Sigmoid colon (tissue), 6 donors: ENCODE results near the gene SMIM45.

Source experiments
- DNase-seq: peaks from one replicate; pipeline ENCODE4 v3.0.0-alpha.2; 2019
- H3K27ac ChIP-seq, 4 donors: fragments of 200-600 bp; sonication (generic); one replicate each; pipeline ENCODE4 v1.5.1; 2016 to 2019; ENCODE audit warnings: mild to moderate bottlenecking in 1 of 4
- H3K27me3 ChIP-seq, 3 donors: fragments of 200-600 bp; sonication (generic); one replicate each; pipeline ENCODE4 v1.5.1; 2019; ENCODE audit warnings: mild to moderate bottlenecking in 1 of 3
- H3K36me3 ChIP-seq, 4 donors: fragments of 200-600 bp; sonication (generic); one replicate each; pipeline ENCODE4 v1.5.1; 2016 to 2019
- H3K4me1 ChIP-seq, 4 donors: fragments of 200-600 bp; sonication (generic); one replicate each; pipeline ENCODE4 v1.5.1; 2017 to 2019
- H3K4me3 ChIP-seq, 4 donors: fragments of 200-600 bp; sonication (generic); one replicate each; pipeline ENCODE4 v1.5.1; 2017 to 2019; ENCODE audit warnings: mild to moderate bottlenecking in 2 of 4, moderate library complexity in 1 of 4
- H3K9me3 ChIP-seq, 4 donors: fragments of 200-600 bp in 3 of 4; sonication (generic) in 3 of 4; one replicate each; pipeline versions ENCODE4 v1.5.1 to v1.6.1; 2013 to 2019
- EP300 ChIP-seq, 4 donors: sonication (generic); formaldehyde crosslinking; IDR thresholded peaks; one replicate each; pipeline ENCODE4 v1.6.1; 2017; ENCODE audit warnings: antibody characterized with exemption in 4 of 4
- POLR2A ChIP-seq, 2 donors: fragments of 450-650 bp; IDR thresholded peaks; one replicate each; pipeline ENCODE4 v1.6.1; 2016; ENCODE audit warnings: antibody characterized with exemption in 2 of 2, mild to moderate bottlenecking in 2 of 2, moderate library complexity in 2 of 2
- POLR2AphosphoS5 ChIP-seq, 4 donors: sonication (generic); formaldehyde crosslinking; IDR thresholded peaks; one replicate each; pipeline ENCODE4 v1.6.1; 2017; ENCODE audit warnings: antibody characterized with exemption in 4 of 4
- WGBS, 2 donors: extraction: QIAGEN DNeasy Blood & Tissue Kit; methylation state at CpG; one replicate each; pipeline ENCODE4 v1.1.7; 2013; 5-methylcytosine and 5-hydroxymethylcytosine counted together
- intact Hi-C: fragments of 100-400 bp; cut with DNase I; formaldehyde crosslinking; loops from one replicate; pipeline ENCODE4 v1.15.1; 2023
- TF ChIP-seq, protein P1 (sequence below), 4 experiments: fragments of 450-650 bp in 3 of 4; fragments of 200-600 bp in 1 of 4; IDR thresholded peaks; one replicate each; pipeline ENCODE4 v1.5.1; 2016 to 2019; ENCODE audit warnings: antibody characterized with exemption in 4 of 4, mild to moderate bottlenecking in 3 of 4, moderate library complexity in 2 of 4
- donor health status: healthy with polysubstance abuse.
- donor health status: healthy.

Gene SMIM45

DNA sequence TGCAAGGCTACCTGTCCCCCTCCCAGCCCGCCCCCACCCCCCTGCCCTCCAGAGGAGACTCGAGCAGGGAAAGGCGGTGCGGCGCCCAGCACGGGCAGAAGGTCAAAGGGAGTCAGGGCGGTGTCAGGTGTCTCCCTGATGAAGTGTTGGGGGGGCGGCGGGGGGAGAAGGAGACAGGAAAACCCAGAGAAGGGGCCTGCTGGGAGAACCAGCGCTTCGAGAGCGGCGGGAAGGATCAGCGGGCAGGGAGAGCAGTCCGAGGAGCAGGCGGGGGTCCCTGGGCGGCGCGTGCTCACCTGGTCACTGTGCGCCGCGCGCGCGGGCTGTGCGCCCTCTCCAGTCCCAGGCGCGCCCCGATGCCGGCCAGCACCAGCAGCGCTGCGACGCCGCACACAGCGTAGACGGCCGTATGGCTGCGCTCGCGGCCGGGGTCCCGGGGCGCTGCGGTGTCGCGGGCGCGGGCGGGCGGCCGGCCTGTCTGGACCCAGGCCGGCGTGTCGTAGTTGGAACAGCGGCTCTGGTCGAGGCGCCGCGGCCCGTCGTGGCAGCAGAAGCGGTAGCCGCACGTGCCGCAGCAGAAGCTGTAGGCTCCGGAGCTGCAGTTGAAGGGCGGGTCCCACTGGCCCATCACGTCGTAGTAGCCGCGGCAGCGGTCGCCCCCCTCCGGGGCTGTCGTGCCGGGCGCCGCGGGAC lies 38.0 kb upstream of the SMIM45 start:
- intact Hi-C loops, result no loop called here
- WGBS, 2 donors, result 3 to 4% methylated on average over 79 of the region's 79 CpGs
- no peak overlapping the region for H3K4me3 ChIP-seq
- no peak for DNase-seq
- TF ChIP-seq EP300 (IDR thresholded peaks at IDR 0.05), result no peak
- TF ChIP-seq POLR2A (IDR thresholded peaks at IDR 0.05), result no peak
- TF ChIP-seq, protein P1, sequence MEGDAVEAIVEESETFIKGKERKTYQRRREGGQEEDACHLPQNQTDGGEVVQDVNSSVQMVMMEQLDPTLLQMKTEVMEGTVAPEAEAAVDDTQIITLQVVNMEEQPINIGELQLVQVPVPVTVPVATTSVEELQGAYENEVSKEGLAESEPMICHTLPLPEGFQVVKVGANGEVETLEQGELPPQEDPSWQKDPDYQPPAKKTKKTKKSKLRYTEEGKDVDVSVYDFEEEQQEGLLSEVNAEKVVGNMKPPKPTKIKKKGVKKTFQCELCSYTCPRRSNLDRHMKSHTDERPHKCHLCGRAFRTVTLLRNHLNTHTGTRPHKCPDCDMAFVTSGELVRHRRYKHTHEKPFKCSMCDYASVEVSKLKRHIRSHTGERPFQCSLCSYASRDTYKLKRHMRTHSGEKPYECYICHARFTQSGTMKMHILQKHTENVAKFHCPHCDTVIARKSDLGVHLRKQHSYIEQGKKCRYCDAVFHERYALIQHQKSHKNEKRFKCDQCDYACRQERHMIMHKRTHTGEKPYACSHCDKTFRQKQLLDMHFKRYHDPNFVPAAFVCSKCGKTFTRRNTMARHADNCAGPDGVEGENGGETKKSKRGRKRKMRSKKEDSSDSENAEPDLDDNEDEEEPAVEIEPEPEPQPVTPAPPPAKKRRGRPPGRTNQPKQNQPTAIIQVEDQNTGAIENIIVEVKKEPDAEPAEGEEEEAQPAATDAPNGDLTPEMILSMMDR (IDR thresholded peaks at IDR 0.05), result no peak
- no peak for TF ChIP-seq POLR2AphosphoS5 (IDR thresholded peaks at IDR 0.05)
- H3K4me1 ChIP-seq, result peaks cover 0 to 41% (median 34%) of the 10 kb centered on the region in 4 donors
- H3K27ac ChIP-seq, result no peak overlapping the region
- no peaks in the 10 kb centered on the region for H3K9me3 ChIP-seq
- H3K27me3 ChIP-seq, result peaks cover 66 to 100% (median 99%) of the 10 kb centered on the region in 3 donors
- no peaks in the 10 kb centered on the region for H3K36me3 ChIP-seq

DNA sequence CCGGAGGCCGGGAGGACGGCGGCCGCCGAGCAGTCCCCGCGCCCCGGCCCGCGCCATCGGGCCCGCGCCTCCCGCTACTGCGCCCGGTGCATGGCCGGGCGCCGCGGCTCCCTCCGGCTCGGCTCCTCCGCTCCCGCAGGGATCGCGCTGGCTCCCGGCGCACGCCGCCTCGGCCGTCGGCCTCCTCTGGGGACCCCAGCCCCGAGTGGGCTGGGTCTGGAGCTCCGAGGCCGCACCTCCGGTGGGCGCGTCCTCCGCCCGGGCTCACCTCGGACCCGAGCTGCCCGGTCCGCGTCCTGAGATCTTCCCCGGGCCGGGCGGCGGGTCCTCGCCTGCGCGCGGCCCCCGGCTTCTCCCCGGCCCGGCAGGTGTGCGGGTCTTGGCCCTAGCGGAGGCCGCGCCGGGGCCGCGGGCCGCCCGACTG lies 37.3 kb upstream of the SMIM45 start:
- WGBS, 2 donors, result 1% methylated on average over 67 of the region's 67 CpGs
- peak overlapping the region in 3 of 4 donors; percentile 28 to 45 (median 44) for H3K4me3 ChIP-seq
- TF ChIP-seq POLR2AphosphoS5 (IDR thresholded peaks at IDR 0.05) (no peak), POLR2A (IDR thresholded peaks at IDR 0.05) (no peak), EP300 (IDR thresholded peaks at IDR 0.05) (no peak)
- TF ChIP-seq, protein P1 (IDR thresholded peaks at IDR 0.05), result no peak
- H3K9me3 ChIP-seq, result no peaks in the 10 kb centered on the region
- H3K27me3 ChIP-seq, result peaks cover 64 to 100% (median 99%) of the 10 kb centered on the region in 3 donors
- no peak overlapping the region for H3K27ac ChIP-seq
- DNase-seq, result no peak
- intact Hi-C loops, result no loop called here
- H3K4me1 ChIP-seq, result peaks cover 0 to 43% (median 38%) of the 10 kb centered on the region in 4 donors
- H3K36me3 ChIP-seq, result no peaks in the 10 kb centered on the region

DNA sequence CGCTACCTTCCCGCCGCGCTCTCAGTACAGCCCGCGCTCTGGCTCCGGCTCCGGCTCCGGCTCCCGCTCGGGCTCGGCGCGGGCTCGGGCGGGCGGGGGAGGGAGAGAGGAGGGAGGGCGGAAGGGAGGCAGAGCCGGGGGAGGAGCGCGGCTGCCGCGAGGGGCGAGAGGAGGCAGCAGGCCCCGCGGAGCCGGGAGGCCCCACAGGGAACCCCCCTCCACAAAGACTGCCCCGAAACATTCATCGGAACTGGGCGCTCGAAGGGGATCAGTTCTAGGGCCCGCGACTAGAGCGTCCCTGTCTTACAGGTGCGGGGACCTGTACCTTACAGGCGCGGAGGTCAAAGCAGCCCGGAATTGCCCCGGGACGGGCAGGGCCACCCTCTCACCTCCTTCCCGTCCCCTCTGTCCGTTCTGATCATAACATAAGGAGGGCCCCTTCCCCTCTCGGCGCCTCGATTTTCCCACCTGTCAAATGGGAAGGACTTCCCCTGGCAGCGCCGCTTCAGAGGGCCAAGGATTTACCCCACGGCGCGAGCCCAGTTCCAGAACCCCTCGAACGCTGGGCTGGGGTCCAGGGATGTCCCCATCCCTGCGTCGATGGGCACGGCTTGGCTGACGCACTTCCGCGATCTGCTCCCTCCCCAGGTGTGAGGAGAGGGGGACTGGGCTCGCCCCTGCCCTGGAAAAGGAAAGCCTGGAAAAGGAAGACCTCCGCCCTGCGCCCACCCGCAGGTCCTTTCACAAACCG lies 36.7 kb upstream of the SMIM45 start, which contains the start of gene SHISA8:
SHISA8 (minus strand) TSS at position 40 of the 751 bp plus-strand sequence. CDS start 407 bp downstream, outside the sequence.
- no peak for DNase-seq
- TF ChIP-seq EP300 (IDR thresholded peaks at IDR 0.05) (no peak), POLR2AphosphoS5 (IDR thresholded peaks at IDR 0.05) (no peak), POLR2A (IDR thresholded peaks at IDR 0.05) (no peak)
- TF ChIP-seq, protein P1 (IDR thresholded peaks at IDR 0.05), result no peak
- 6 to 8% methylated on average over 63 of the region's 63 CpGs for WGBS, 2 donors
- H3K4me3 ChIP-seq, result peak within 1 kb of the TSS in 3 of 4 donors; percentile 28 to 45 (median 44)
- peaks cover 58 to 100% (median 99%) of the 10 kb centered on the region in 3 donors for H3K27me3 ChIP-seq
- no peaks in the 10 kb centered on the region for H3K36me3 ChIP-seq
- intact Hi-C loops, result no loop called here
- peaks cover 0 to 43% (median 38%) of the 10 kb centered on the region in 4 donors for H3K4me1 ChIP-seq
- no peaks in the 10 kb centered on the region for H3K9me3 ChIP-seq
- no peak within 1 kb of the TSS for H3K27ac ChIP-seq

DNA sequence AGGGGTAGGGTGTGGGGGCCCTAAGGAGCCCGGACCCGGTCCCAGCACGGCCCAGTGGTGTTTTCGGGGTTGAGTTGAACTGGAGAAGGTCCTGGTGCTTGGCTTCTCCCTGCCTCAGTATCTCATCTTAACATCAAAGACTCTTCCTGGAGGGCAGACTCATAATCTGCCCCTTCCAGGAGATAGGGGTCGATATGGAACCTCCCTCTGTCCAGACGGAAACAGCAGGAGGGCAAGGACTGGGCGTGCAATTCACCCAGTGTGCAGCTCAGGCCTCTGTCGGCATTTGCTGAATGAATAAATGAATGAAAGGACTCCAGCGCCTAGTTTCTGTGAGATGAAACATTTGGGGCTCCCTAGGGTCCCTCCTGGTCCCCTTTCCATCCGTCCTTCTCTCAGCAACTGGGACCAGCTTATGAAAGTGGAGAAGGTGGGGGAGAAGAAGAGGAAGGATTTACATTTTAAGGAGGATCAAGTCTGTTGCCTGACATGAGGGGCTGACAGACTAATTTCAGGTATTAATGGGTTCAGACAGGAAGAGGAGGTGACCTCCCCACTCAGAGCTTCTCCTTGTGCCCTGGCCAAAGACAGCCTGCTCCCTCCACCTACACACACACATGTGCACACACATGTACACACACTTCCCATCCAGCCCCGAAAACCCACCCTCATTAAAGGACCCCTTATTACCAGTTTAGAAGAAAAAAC lies 36.0 kb upstream of the SMIM45 start:
- Histone ChIP-seq H3K27me3 (peaks cover 51 to 97% (median 96%) of the 10 kb centered on the region in 3 donors), H3K9me3 (no peaks in the 10 kb centered on the region), H3K27ac (no peak overlapping the region), H3K36me3 (no peaks in the 10 kb centered on the region), H3K4me3 (no peak overlapping the region), H3K4me1 (peaks cover 0 to 36% (median 31%) of the 10 kb centered on the region in 4 donors)
- intact Hi-C loops, result no loop called here
- DNase-seq, result no peak
- TF ChIP-seq EP300 (IDR thresholded peaks at IDR 0.05) (no peak), POLR2A (IDR thresholded peaks at IDR 0.05) (no peak), POLR2AphosphoS5 (IDR thresholded peaks at IDR 0.05) (no peak)
- TF ChIP-seq, protein P1 (IDR thresholded peaks at IDR 0.05), result no peak
- WGBS, 2 donors, result 37 to 51% methylated on average over 11 of the region's 11 CpGs
